IPS-18a (cell line): ENCODE measurements around the gene DRC7.

Experiments used
- H3K27ac ChIP-seq: one replicate; pipeline ENCODE4 v1.5.1; 2013; ENCODE audit warnings: low read length
- H3K27me3 ChIP-seq: one replicate; pipeline ENCODE4 v1.6.1; 2013; ENCODE audit warnings: mild to moderate bottlenecking, low read length; ENCODE audit not compliant: control insufficient read depth, insufficient read depth
- H3K36me3 ChIP-seq: one replicate; pipeline ENCODE4 v1.6.1; 2013; ENCODE audit warnings: low read depth, low read length; ENCODE audit not compliant: control insufficient read depth
- H3K4me1 ChIP-seq: one replicate; pipeline ENCODE4 v1.6.1; 2013; ENCODE audit warnings: low read depth, low read length; ENCODE audit not compliant: control insufficient read depth
- H3K4me3 ChIP-seq: one replicate; pipeline ENCODE4 v1.5.1; 2013; ENCODE audit warnings: low read length
- H3K9ac ChIP-seq: one replicate; pipeline ENCODE4 v1.6.1; 2013; ENCODE audit warnings: mild to moderate bottlenecking, low read length, moderate library complexity
- H3K9me3 ChIP-seq: one replicate; pipeline ENCODE4 v1.6.1; 2013; ENCODE audit warnings: low read depth, low read length; ENCODE audit not compliant: control insufficient read depth

Gene DRC7, protein sequence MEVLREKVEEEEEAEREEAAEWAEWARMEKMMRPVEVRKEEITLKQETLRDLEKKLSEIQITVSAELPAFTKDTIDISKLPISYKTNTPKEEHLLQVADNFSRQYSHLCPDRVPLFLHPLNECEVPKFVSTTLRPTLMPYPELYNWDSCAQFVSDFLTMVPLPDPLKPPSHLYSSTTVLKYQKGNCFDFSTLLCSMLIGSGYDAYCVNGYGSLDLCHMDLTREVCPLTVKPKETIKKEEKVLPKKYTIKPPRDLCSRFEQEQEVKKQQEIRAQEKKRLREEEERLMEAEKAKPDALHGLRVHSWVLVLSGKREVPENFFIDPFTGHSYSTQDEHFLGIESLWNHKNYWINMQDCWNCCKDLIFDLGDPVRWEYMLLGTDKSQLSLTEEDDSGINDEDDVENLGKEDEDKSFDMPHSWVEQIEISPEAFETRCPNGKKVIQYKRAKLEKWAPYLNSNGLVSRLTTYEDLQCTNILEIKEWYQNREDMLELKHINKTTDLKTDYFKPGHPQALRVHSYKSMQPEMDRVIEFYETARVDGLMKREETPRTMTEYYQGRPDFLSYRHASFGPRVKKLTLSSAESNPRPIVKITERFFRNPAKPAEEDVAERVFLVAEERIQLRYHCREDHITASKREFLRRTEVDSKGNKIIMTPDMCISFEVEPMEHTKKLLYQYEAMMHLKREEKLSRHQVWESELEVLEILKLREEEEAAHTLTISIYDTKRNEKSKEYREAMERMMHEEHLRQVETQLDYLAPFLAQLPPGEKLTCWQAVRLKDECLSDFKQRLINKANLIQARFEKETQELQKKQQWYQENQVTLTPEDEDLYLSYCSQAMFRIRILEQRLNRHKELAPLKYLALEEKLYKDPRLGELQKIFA

DNA sequence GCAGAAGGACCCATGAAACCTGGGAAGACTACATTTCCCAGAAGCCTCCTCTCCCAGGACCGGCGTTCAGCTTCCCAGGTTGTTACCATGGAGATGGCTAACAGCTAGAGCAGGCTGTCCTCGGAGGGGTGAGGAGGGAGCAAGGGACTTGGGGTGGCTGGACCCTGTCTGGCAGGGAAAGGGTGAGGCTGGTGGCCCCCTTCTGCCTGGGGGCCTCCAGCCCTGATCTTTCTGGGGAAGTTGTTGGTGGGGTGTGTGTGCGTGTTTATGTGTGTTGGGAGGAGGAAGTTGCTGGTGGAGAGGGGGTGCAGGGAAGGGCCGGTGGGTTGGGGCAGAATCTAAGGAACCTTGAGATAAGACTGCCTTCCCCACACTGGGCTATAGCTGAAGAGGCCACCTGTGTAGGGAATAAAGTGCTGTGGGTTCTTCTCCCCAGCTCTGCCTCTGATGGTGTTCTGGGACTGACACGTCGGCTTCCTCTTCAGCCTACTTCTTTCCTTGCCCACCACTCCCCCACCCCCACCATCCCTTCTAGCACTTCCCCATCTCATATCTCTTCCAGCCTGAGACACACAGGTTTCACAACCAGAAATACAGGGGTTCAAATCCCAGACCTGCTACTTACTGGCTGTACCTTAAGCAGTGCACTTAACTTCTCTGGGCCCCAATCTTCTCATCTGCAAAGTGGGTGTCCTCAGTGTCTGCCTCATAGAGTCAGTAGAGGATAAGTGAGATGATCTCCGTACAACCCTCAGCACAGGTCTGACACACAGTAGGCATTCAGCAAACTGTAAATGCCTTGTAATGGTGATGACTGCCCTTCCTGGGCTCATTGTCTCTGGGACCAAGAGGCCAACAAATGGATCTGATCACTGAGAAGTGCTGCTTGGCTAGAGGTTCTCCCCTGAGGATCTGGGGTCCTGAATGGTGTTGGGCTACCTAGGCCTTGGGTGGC is at the start of gene DRC7:
Gene DRC7 (plus strand): TSS at position 82 of the 955 bp plus-strand sequence. CDS start 3,144 bp downstream, outside the sequence.
- Histone ChIP-seq H3K27me3 (no peaks in the 10 kb centered on the region), H3K4me3 (no peak within 1 kb of the TSS), H3K4me1 (no peaks in the 10 kb centered on the region), H3K36me3 (no peaks in the 10 kb centered on the region), H3K27ac (no peak within 1 kb of the TSS), H3K9me3 (no peaks in the 10 kb centered on the region), H3K9ac (no peak within 1 kb of the TSS)

DNA sequence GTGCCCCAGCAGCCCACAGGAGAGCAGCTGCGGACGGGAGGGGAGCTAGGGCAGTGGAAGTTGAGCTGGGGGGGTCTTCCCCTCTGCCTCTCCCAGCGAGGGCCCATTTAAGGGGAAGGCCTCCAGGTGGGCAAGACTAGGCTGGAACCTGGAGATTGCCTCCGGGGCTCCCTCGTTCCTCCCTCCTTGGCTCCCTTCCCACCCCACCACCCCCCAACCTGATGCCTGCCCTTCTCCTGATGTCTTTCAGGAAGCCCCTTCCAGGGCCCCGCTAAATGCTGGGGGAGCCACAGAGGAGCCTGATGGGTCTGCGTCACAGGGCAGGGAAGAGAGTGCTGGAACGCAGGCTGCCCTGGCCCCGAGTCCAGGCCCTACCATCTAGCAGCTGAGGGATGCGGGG is 49.4 kb upstream of the DRC7 start:
- H3K36me3 ChIP-seq = no peaks in the 10 kb centered on the region
- no peaks in the 10 kb centered on the region for H3K4me1 ChIP-seq

DNA sequence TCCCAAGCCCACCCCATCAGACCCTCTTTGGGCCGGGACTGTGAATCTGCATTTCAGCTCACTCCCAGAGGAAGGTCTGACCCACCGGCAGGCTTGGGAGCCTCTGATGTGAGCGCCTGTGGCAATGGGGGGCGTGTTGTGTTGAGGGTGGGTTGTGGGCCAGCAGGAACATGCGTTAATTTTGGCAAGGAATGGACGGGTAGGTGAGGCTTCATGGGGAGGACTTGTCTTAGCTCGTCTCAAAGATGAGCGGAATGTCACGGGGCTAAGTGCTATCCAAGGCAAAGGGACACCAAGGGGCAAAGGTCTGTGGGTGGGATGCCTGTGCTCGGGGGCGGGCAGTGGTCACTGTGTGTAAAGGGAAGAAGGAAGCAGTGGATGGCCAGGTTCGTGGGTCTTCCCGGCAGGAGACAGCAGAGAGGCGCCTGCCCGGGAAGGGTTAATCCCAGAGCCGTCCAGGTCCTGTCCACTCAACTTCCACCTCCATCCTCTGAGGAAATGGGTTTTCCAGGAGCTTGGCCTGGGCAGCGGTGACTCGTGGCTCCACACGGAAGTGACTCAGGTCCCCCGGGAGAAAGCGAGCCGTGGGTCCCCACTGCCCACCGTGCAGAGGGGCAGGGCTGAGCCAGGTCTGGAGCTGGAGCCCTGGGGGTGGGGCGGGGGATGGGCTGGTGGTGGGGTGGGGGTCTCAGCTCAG is 48.8 kb upstream of the DRC7 start:
- Histone ChIP-seq H3K9me3 (no peaks in the 10 kb centered on the region), H3K36me3 (no peaks in the 10 kb centered on the region), H3K9ac (no peak overlapping the region), H3K4me3 (no peak overlapping the region), H3K27me3 (no peaks in the 10 kb centered on the region), H3K27ac (no peak overlapping the region), H3K4me1 (no peaks in the 10 kb centered on the region)

More for the DNA sequence above, 49.4 kb upstream of the DRC7 start:
- no peaks in the 10 kb centered on the region for H3K9me3 ChIP-seq
- H3K9ac ChIP-seq = no peak overlapping the region
- H3K27me3 ChIP-seq = no peaks in the 10 kb centered on the region
- no peak overlapping the region for H3K27ac ChIP-seq
- no peak overlapping the region for H3K4me3 ChIP-seq

DNA sequence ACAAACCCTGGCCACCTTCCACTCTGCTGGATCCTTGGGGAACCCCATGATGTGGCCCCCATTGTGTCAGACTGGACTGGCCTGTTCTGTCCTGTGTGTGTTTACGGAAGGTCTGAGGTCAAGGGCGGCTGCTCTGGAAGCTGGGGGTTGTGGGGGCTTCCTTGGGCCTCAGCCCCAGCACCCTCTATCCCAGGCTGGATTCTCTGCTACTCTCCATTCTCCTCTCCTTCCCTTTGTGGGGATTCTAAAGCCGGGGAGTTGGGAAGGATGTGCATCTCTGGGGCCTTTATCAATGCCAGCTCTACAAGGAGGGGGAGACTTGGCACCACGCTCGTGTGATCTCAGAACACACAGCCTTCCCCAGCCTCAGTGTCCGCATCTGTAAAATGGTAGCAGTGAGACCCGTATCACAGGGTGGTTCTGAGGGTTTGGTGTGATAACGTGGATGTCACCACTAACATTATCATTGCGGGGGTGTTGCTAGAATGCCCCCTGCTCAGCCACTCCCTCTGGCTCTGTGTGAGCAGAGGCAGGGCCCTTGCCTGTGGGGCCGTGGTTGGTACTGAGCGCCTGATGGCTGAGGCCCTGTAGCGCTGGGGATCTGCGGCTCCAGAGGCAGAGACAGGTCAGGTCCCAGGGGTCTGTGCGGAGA is 48.1 kb upstream of the DRC7 start:
- Histone ChIP-seq H3K9me3 (no peaks in the 10 kb centered on the region), H3K27ac (no peak overlapping the region), H3K27me3 (no peaks in the 10 kb centered on the region), H3K9ac (no peak overlapping the region), H3K4me1 (no peaks in the 10 kb centered on the region), H3K36me3 (no peaks in the 10 kb centered on the region), H3K4me3 (no peak overlapping the region)

DNA sequence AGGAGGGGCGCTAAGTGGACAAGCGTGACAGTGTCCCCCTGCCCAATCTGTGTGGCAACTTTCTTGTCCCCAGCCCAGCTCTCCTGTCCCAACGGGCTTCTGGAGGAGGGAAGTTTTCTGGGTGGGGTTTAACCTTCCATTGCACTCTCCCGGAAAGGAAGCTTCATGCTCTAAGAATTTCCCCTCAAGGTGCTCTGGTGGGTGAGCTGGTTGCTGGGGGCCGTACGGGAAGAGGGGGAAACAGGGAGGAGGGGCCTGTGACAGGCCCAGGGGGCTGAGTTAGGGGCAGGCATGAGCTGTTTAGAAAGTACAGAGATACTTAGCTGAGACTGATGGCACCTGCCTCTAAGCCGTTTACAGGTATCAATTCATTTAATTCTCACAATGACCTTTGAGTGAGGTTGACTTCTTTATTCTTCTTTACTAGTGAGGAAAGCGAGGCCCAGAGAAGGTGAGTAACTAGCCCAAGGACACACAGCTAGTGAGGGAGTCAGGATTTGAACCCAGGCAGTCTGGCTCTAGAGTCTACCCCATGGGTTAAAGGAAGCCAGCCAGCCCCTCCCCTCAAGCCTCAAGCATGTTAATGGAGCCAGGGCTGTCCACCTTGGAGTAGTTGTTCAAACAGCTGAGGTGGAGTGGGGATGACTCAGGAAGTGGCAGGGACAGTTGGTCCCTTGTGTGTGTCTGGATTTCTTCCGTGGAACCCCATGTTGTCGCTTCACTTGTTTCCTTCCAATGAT is 47.3 kb upstream of the DRC7 start:
- H3K36me3 ChIP-seq = no peaks in the 10 kb centered on the region
- H3K27me3 ChIP-seq = no peaks in the 10 kb centered on the region
- H3K4me1 ChIP-seq = no peaks in the 10 kb centered on the region
- no peaks in the 10 kb centered on the region for H3K9me3 ChIP-seq
- H3K27ac ChIP-seq = no peak overlapping the region
- H3K4me3 ChIP-seq = no peak overlapping the region
- H3K9ac ChIP-seq = no peak overlapping the region

DNA sequence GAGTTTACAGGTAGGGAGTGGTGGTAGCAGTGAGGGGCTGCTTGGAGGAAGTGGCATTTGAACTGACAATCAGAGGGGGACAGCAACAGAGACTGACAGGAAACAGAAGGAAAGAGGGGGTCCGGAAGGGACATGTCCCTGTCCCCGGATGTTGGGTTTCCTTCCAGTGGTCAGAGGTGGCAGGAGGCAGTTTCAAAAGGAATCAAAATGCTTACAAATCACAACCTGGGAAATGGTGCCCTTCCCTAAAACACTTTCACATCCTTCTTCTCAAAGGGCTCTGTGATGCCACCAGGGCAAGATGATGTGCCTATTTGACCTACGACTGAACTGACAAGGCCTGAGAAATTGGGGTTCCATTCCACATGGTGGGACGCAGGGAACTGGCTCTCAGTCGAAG is 46.5 kb upstream of the DRC7 start:
- Histone ChIP-seq H3K27me3 (no peaks in the 10 kb centered on the region), H3K27ac (no peak overlapping the region), H3K9me3 (no peaks in the 10 kb centered on the region), H3K9ac (no peak overlapping the region), H3K4me3 (no peak overlapping the region), H3K4me1 (no peaks in the 10 kb centered on the region), H3K36me3 (no peaks in the 10 kb centered on the region)

DNA sequence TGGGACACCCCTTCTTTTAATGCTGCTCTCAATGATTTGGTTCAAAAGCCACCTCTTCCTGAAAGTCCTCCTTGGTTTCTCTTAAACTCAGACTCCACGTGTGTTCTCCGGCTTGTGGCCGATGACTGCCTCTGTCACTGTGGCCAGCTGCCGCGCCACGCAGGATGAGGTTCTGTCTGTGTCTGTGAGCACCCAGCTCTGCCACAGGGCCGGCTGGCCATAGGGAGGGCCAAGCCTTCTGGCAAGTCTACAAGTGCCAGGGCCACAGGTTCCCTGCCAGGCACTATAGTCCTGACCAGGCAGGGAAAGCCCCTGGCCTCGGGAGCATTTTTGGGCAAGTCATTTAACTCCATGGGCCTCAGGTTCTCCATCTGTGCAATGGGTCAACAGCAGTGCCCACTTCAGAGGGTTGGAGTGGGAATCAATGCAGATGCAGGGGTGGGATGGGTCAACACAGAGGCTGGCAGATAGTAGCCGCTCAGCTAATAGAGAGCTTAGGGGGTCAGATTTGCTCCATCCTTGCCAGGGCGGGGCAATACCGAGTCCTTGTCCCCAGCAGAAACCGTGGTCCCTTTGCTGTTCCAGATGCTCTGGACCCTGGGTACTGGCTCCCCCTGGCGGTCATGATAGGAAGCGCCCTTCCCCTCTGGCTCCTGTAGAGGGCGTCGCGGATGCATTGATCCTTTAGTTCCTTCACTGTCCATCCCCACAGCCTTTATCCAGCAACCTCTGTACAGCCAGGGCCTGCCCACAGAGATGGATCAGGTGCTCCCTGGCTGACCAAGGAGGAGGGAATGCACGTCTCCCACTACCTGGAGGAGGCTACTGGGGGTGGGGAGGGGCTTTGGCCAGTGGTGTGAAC is 45.8 kb upstream of the DRC7 start:
- no peak overlapping the region for H3K9ac ChIP-seq
- H3K36me3 ChIP-seq = no peaks in the 10 kb centered on the region
- no peaks in the 10 kb centered on the region for H3K4me1 ChIP-seq
- no peak overlapping the region for H3K4me3 ChIP-seq
- no peak overlapping the region for H3K27ac ChIP-seq
- no peaks in the 10 kb centered on the region for H3K27me3 ChIP-seq
- no peaks in the 10 kb centered on the region for H3K9me3 ChIP-seq

DNA sequence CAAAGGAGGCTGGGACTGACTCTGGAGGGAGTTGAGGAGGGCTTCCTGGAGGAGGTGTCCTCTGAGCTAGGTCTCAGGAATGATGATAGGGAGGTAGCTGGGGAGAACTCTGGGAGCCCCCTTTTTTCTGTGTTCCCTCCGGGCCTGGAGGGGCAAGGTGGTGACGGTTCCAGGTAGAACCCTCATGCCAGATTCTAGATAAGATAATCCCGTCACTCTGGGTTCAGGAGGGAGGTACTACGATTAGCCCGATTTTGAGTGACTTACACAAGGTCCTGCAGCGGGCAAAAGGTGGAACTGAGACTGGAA is 45.2 kb upstream of the DRC7 start:
- no peaks in the 10 kb centered on the region for H3K4me1 ChIP-seq
- H3K4me3 ChIP-seq = no peak overlapping the region

DNA sequence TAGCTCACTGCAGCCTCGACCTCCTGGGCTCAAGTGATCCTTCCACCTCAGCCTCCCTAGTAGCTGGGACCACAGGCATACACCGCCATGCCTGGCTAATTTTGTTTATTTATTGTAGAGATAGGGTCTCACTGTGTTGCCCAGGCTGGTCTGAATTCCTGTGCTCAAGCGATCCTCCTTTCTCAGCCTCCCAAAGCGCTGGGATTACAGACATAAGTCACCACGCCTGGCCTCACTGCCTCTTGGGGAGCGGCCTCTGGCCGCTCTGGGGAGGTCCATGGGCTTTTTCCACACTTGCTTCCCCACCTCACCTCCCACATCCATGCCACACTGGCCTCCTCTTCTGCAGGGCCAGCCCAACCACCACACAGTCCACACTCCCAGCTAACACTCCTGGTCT is 44.8 kb upstream of the DRC7 start:
- Histone ChIP-seq H3K27ac (no peak overlapping the region), H3K27me3 (no peaks in the 10 kb centered on the region), H3K36me3 (no peaks in the 10 kb centered on the region), H3K9ac (no peak overlapping the region), H3K4me3 (no peak overlapping the region), H3K4me1 (no peaks in the 10 kb centered on the region), H3K9me3 (no peaks in the 10 kb centered on the region)

More for the DNA sequence above, 45.2 kb upstream of the DRC7 start:
- Histone ChIP-seq H3K27me3 (no peaks in the 10 kb centered on the region), H3K36me3 (no peaks in the 10 kb centered on the region), H3K27ac (no peak overlapping the region), H3K9ac (no peak overlapping the region), H3K9me3 (no peaks in the 10 kb centered on the region)
